H1 (cell line): Measurements from ENCODE around the gene LAMA3. TPM values are rescaled to one million over a fixed set of nuclear protein-coding genes. Genes with fewer than 3 reads are reported as not detected.

Experiments
- CTCF ChIA-PET: fragments of 300-600 bp; sonication (Branson Sonifier 250); formaldehyde crosslinking; loops from one replicate; lab custom pipeline; 2021; ENCODE audit not compliant: partially characterized antibody; lab: Charles Lee
- POLR2A ChIA-PET: fragments of 300-600 bp; sonication (Branson Sonifier 250); formaldehyde crosslinking; loops from one replicate; lab custom pipeline; 2021; ENCODE audit warnings: inconsistent platforms; ENCODE audit not compliant: partially characterized antibody; lab: Charles Lee
- DNase-seq, 2 experiments: peaks; one replicate each; pipeline versions ENCODE4 v3.0.0 to v3.0.0-alpha.2; 2010 to 2022; ENCODE audit warnings: low spot score in 2 of 2, low read depth in 1 of 2, mixed read lengths in 1 of 2
- FAIRE-seq: peaks from 2 replicates; lab custom pipeline; 2011; peaks lifted over from hg19 to GRCh38; lab: Jason Lieb, UNC
- H2AFZ ChIP-seq: 2 replicates; pipeline ENCODE4 v1.8.1; 2012; ENCODE audit warnings: low read length, inconsistent platforms
- H2AK5ac ChIP-seq: 2 replicates; pipeline ENCODE4 v1.6.1; 2013; ENCODE audit warnings: low read depth, low read length
- H2BK120ac ChIP-seq: replicated peaks from 2 replicates; pipeline ENCODE3; 2013; ENCODE audit warnings: low read depth, low read length, inconsistent platforms
- H2BK12ac ChIP-seq: 2 replicates; pipeline ENCODE4 v1.6.1; 2013; ENCODE audit warnings: low read depth, low read length
- H2BK15ac ChIP-seq: 2 replicates; pipeline ENCODE4 v1.6.1; 2013; ENCODE audit warnings: low read length
- H2BK20ac ChIP-seq: 2 replicates; pipeline ENCODE4 v1.6.1; 2013; ENCODE audit warnings: low read length
- H2BK5ac ChIP-seq: 2 replicates; pipeline ENCODE4 v1.6.1; 2013; ENCODE audit warnings: low read depth, low read length
- H3K14ac ChIP-seq: 2 replicates; pipeline ENCODE4 v1.6.1; 2013; ENCODE audit warnings: inconsistent platforms; ENCODE audit not compliant: insufficient read length
- H3K18ac ChIP-seq: 2 replicates; pipeline ENCODE4 v1.6.1; 2013; ENCODE audit warnings: low read length; ENCODE audit errors: extremely low read depth
- H3K23ac ChIP-seq: 2 replicates; pipeline ENCODE4 v1.6.1; 2013; ENCODE audit warnings: inconsistent platforms; ENCODE audit not compliant: insufficient read length
- H3K23me2 ChIP-seq: 2 replicates; pipeline ENCODE4 v1.6.1; 2013; ENCODE audit warnings: low read depth, low read length
- H3K27ac ChIP-seq: 2 replicates; pipeline ENCODE4 v1.6.1; 2011; ENCODE audit warnings: low read depth, low read length, inconsistent platforms
- H3K27me3 ChIP-seq, 4 experiments: replicated peaks in 1 of 4; 1 replicate in 1 of 4; 2 replicates in 3 of 4; pipeline versions ENCODE4 v1.6.1 to v1.8.1; 2011 to 2013; ENCODE audit warnings: low read length in 3 of 4, mild to moderate bottlenecking in 3 of 4, inconsistent platforms in 2 of 4, mixed read lengths in 2 of 4, moderate library complexity in 1 of 4; ENCODE audit not compliant: control insufficient read depth in 3 of 4, insufficient read depth in 3 of 4; ENCODE audit errors: extremely low read depth in 1 of 4
- H3K36me3 ChIP-seq, 4 experiments: 2 replicates each; pipeline versions ENCODE4 v1.6.1 to v1.8.1; 2011 to 2013; ENCODE audit warnings: mild to moderate bottlenecking in 4 of 4, low read length in 3 of 4, moderate library complexity in 2 of 4, control low read depth in 1 of 4, inconsistent platforms in 1 of 4; ENCODE audit not compliant: insufficient read depth in 4 of 4, control insufficient read depth in 2 of 4
- H3K4ac ChIP-seq: replicated peaks from 2 replicates; pipeline ENCODE3; 2013; ENCODE audit warnings: low read length, low read depth, mixed read lengths, inconsistent platforms; ENCODE audit not compliant: insufficient read length
- H3K4me1 ChIP-seq, 4 experiments: replicated peaks in 1 of 4; 1 replicate in 1 of 4; 2 replicates in 3 of 4; pipeline versions ENCODE4 v1.6.1 to v1.8.1; 2011 to 2013; ENCODE audit warnings: low read length in 3 of 4, inconsistent platforms in 2 of 4, mixed read lengths in 1 of 4; ENCODE audit not compliant: insufficient read depth in 4 of 4, control insufficient read depth in 3 of 4
- H3K4me2 ChIP-seq, 2 experiments: 2 replicates each; pipeline versions ENCODE4 v1.6.1 to v1.8.1; 2011 to 2013; ENCODE audit warnings: low read depth in 2 of 2, low read length in 2 of 2, control low read depth in 1 of 2, inconsistent platforms in 1 of 2, mild to moderate bottlenecking in 1 of 2; ENCODE audit not compliant: insufficient read depth in 1 of 2
- H3K4me3 ChIP-seq, 4 experiments: fragments of 200-600, 300-600 bp in 1 of 4; sonication (generic), shearing (Covaris generic), sonication (Bioruptor Twin) in 1 of 4; 2 replicates each; pipeline versions ENCODE4 v1.5.1 to v1.8.1; 2011 to 2016; ENCODE audit warnings: low read length in 4 of 4, low read depth in 3 of 4, control low read depth in 2 of 4, inconsistent platforms in 2 of 4, mild to moderate bottlenecking in 2 of 4, mixed read lengths in 1 of 4, moderate library complexity in 1 of 4; ENCODE audit not compliant: insufficient read depth in 2 of 4; ENCODE audit errors: extremely low read depth in 1 of 4
- H3K56ac ChIP-seq: replicated peaks from 2 replicates; pipeline ENCODE3; 2013; ENCODE audit warnings: low read depth, mild to moderate bottlenecking, mixed read lengths, low read length, inconsistent platforms; ENCODE audit not compliant: insufficient read length
- H3K79me1 ChIP-seq: 2 replicates; pipeline ENCODE4 v1.6.1; 2013; ENCODE audit warnings: low read depth, low read length, control low read depth
- H3K79me2 ChIP-seq, 2 experiments: 2 replicates each; pipeline versions ENCODE4 v1.6.1 to v1.8.1; 2012 to 2013; ENCODE audit warnings: low read length in 2 of 2, mild to moderate bottlenecking in 2 of 2, inconsistent platforms in 1 of 2; ENCODE audit not compliant: insufficient read depth in 2 of 2, control insufficient read depth in 1 of 2
- H3K9ac ChIP-seq, 4 experiments: replicated peaks in 1 of 4; 1 replicate in 1 of 4; 2 replicates in 3 of 4; pipeline versions ENCODE4 v1.6.1 to v1.8.1; 2011 to 2013; ENCODE audit warnings: low read depth in 3 of 4, low read length in 3 of 4, control low read depth in 2 of 4, mild to moderate bottlenecking in 2 of 4, moderate library complexity in 2 of 4, inconsistent platforms in 1 of 4; ENCODE audit errors: extremely low read depth in 1 of 4
- H3K9me3 ChIP-seq, 2 experiments: 2 replicates each; pipeline versions ENCODE4 v1.6.1 to v1.8.1; 2012 to 2013; ENCODE audit warnings: mild to moderate bottlenecking in 2 of 2, moderate library complexity in 2 of 2, control low read depth in 1 of 2, inconsistent platforms in 1 of 2, low read depth in 1 of 2, low read length in 1 of 2, mixed read lengths in 1 of 2; ENCODE audit not compliant: insufficient read depth in 2 of 2
- H4K20me1 ChIP-seq, 2 experiments: replicated peaks in 1 of 2; 2 replicates each; pipeline versions ENCODE3 to v1.8.1; 2011 to 2013; ENCODE audit warnings: inconsistent platforms in 2 of 2, low read length in 2 of 2, mild to moderate bottlenecking in 1 of 2; ENCODE audit not compliant: insufficient read depth in 2 of 2, control insufficient read depth in 1 of 2
- H4K5ac ChIP-seq: 2 replicates; pipeline ENCODE4 v1.6.1; 2013; ENCODE audit warnings: low read length, low read depth, mixed read lengths, inconsistent platforms; ENCODE audit not compliant: insufficient read length
- H4K8ac ChIP-seq: 2 replicates; pipeline ENCODE4 v1.8.0; 2013; ENCODE audit warnings: mild to moderate bottlenecking, moderate library complexity, low read length, inconsistent platforms; ENCODE audit not compliant: insufficient read depth; ENCODE audit errors: extremely low read depth
- H4K91ac ChIP-seq: replicated peaks from 2 replicates; pipeline ENCODE3; 2013; ENCODE audit warnings: low read length, mixed read lengths, inconsistent platforms; ENCODE audit not compliant: insufficient read length
- MAX ChIP-seq: IDR thresholded peaks from 2 replicates; pipeline ENCODE4 v1.6.1; 2012; ENCODE audit warnings: inconsistent platforms
- TCF12 ChIP-seq: IDR thresholded peaks from 2 replicates; pipeline ENCODE4 v1.6.1; 2011; ENCODE audit warnings: low read depth, mild to moderate bottlenecking, low read length
- WGBS, 2 experiments: shearing (Covaris generic) in 1 of 2; methylation state at CpG; one replicate each; pipeline versions ENCODE4 v1.1.6 to v1.1.7; 2013 to 2015; ENCODE audit warnings: low lambda C conversion rate in 2 of 2, mixed read lengths in 2 of 2, inconsistent platforms in 1 of 2, low coverage in 1 of 2, missing lambda C conversion rate in 1 of 2; ENCODE audit not compliant: insufficient replicate concordance in 2 of 2, insufficient coverage in 1 of 2, insufficient read length in 1 of 2; ENCODE audit errors: extremely low coverage in 1 of 2, missing lambda C conversion rate in 1 of 2; 5-methylcytosine and 5-hydroxymethylcytosine counted together
- polyA plus RNA-seq, 7 experiments: library from polyadenylated mRNA; depleted of rRNA in 3 of 7; stranded (reverse) in 5 of 7; unstranded in 2 of 7; fragments of >200 nt in 5 of 7; fragments of 200-250 nt in 2 of 7; gene quantifications; 1 replicate in 5 of 7; 2 replicates in 1 of 7; 4 replicates in 1 of 7; pipeline versions ENCODE4 v1.2.1 to v1.2.3, GENCODE V29; 2011 to 2013; ENCODE audit warnings: missing spikeins in 2 of 7, mixed read lengths in 2 of 7
- total RNA-seq: library from RNA; stranded (reverse); fragmentation: NEBNext Ultra II Directional; extraction: Animal tissue kit (Norgen Biotek cat#: 25700); gene quantifications from 2 replicates; pipeline ENCODE4 v1.2.1, GENCODE V29; 2021

LAMA3 gene
- total and polyA plus RNA-seq, 2 of the 8 experiments (the other 6 are each of a cell fraction or from before 2014, with no cell fraction given): 0.76 to 5.0 TPM

- H3K36me3 ChIP-seq: no peaks in the 10 kb centered on the region
- no peak overlapping the region for H4K5ac ChIP-seq
- no peaks in the 10 kb centered on the region for H3K23me2 ChIP-seq
- H3K4me2 ChIP-seq: no peak overlapping the region
- no peak overlapping the region for H4K91ac ChIP-seq
- no peak overlapping the region for H2AFZ ChIP-seq
- no peak for TF ChIP-seq TCF12
- TF ChIP-seq MAX: no peak
- TF ChIP-seq, all 59 proteins: peak for 0
- Histone ChIP-seq H3K4ac (no peak overlapping the region), H3K4me3 (no peak overlapping the region), H2BK15ac (no peak overlapping the region), H2BK120ac (no peak overlapping the region), H4K8ac (no peak overlapping the region), H2AK5ac (no peak overlapping the region), H3K27me3 (no peaks in the 10 kb centered on the region), H3K18ac (no peak overlapping the region), H2BK20ac (no peak overlapping the region), H2BK12ac (no peak overlapping the region), H3K14ac (no peak overlapping the region), H3K79me2 (no peaks in the 10 kb centered on the region), H3K23ac (no peak overlapping the region), H2BK5ac (no peak overlapping the region), H3K79me1 (no peaks in the 10 kb centered on the region), H3K56ac (no peak overlapping the region), H4K20me1 (no peaks in the 10 kb centered on the region), H3K9me3 (no peaks in the 10 kb centered on the region), H3K4me1 (no peaks in the 10 kb centered on the region), H3K27ac (no peak overlapping the region), H3K9ac (no peak overlapping the region)
- ChIA-PET POLR2A (interaction anchor here (0.7 to 0.8 kb wide), 2 partner anchors 87 to 222 kb away, joined by 3 read pairs; no protein-coding TSS in a partner anchor), CTCF (interaction anchor here (0.9 to 3.3 kb wide), 3 partner anchors 16 to 185 kb away, joined by 3 to 13 read pairs (median 3); no protein-coding TSS in a partner anchor)
- FAIRE-seq (no peak), DNase-seq (no peak)
- 86% methylated on average over 3 of the region's 3 CpGs; no CpG with 5 or more reads in 1 of the 2 experiments for WGBS, 2 experiments
Measured at GRCh38 chr18:23934252-23934651, 245.0 kb downstream of the LAMA3 start.
